Measurements from ENCODE around the gene CCNL1.
"Not testable (repeated sequence)": the region's sequence is repeated elsewhere in the genome, so short reads cannot be mapped to it uniquely, and the experiment has no call there.

DNA sequence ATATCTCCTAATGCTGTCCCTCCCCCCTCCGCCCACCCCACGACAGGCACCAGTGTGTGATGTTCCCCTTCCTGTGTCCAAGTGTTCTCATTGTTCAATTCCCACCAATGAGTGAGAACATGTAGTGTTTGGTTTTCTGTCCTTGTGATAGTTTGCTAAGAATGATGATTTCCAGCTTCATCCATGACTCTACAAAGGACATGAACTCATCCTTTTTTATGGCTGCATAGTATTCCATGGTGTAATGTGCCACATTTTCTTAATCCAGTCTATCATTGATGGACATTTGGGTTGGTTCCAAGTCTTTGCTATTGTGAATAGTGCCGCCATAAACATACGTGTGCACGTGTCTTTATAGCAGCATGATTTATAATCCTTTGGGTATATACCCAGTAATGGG lies 31.2 kb upstream of the CCNL1 start:
- TF ChIP-seq EZH2 (optimal IDR thresholded peaks at IDR 0.05; ENCODE audit: low read depth, low read length), result not testable (repeated sequence)
- TF ChIP-seq, protein P1, sequence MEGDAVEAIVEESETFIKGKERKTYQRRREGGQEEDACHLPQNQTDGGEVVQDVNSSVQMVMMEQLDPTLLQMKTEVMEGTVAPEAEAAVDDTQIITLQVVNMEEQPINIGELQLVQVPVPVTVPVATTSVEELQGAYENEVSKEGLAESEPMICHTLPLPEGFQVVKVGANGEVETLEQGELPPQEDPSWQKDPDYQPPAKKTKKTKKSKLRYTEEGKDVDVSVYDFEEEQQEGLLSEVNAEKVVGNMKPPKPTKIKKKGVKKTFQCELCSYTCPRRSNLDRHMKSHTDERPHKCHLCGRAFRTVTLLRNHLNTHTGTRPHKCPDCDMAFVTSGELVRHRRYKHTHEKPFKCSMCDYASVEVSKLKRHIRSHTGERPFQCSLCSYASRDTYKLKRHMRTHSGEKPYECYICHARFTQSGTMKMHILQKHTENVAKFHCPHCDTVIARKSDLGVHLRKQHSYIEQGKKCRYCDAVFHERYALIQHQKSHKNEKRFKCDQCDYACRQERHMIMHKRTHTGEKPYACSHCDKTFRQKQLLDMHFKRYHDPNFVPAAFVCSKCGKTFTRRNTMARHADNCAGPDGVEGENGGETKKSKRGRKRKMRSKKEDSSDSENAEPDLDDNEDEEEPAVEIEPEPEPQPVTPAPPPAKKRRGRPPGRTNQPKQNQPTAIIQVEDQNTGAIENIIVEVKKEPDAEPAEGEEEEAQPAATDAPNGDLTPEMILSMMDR (IDR thresholded peaks at IDR 0.05; ENCODE audit: low read length), result not testable (repeated sequence)
